HepG2 (cell line): ENCODE measurements around the gene IRAK1BP1. TPM values are rescaled to one million over a fixed set of nuclear protein-coding genes. Genes with fewer than 3 reads are reported as not detected.
A peak's percentile ranks its signal among the peaks of the same experiment; 100 is the strongest.

Experiments
- HNRNPH1 ChIP-seq: fragments of 200-400 bp; formaldehyde crosslinking; optimal IDR thresholded peaks from 2 replicates; pipeline ENCODE3; 2017; ENCODE audit warnings: mild to moderate bottlenecking, low read depth, low read length
- MATR3 ChIP-seq: sonication (generic); formaldehyde crosslinking; IDR thresholded peaks from 2 replicates; pipeline ENCODE4 v1.4.0; 2020; ENCODE audit warnings: missing genetic modification reagents
- MEIS2 ChIP-seq: sonication (generic); formaldehyde crosslinking; IDR thresholded peaks from 2 replicates; pipeline ENCODE4 v1.9.0; 2021; ENCODE audit warnings: mild to moderate bottlenecking, missing genetic modification reagents
- NFAT5 ChIP-seq: sonication (generic); formaldehyde crosslinking; IDR thresholded peaks from 2 replicates; pipeline ENCODE4 v1.4.0; 2020; ENCODE audit warnings: missing genetic modification reagents
- NFE2 ChIP-seq: sonication (generic); formaldehyde crosslinking; IDR thresholded peaks from 2 replicates; pipeline ENCODE4 v1.4.0; 2020; ENCODE audit warnings: missing genetic modification reagents
- PAWR ChIP-seq: sonication (generic); formaldehyde crosslinking; IDR thresholded peaks from 2 replicates; pipeline ENCODE4 v1.4.0; 2020; ENCODE audit warnings: missing genetic modification reagents, mild to moderate bottlenecking, borderline replicate concordance
- PRDM15 ChIP-seq: sonication (generic); formaldehyde crosslinking; IDR thresholded peaks from 2 replicates; pipeline ENCODE4 v1.4.0; 2020; ENCODE audit warnings: missing genetic modification reagents
- RCOR2 ChIP-seq: IDR thresholded peaks from 2 replicates; pipeline ENCODE4 v1.6.1; 2016; ENCODE audit warnings: missing biosample characterization, missing genetic modification reagents
- SMARCC2 ChIP-seq: fragments of 450-650 bp; IDR thresholded peaks from 2 replicates; pipeline ENCODE4 v1.6.1; 2017; ENCODE audit warnings: antibody characterized with exemption, mild to moderate bottlenecking
- TFAP4 ChIP-seq: sonication (generic); IDR thresholded peaks from 2 replicates; pipeline ENCODE4 v1.6.1; 2016; ENCODE audit warnings: low read depth, borderline replicate concordance
- TGIF2 ChIP-seq: IDR thresholded peaks from 2 replicates; pipeline ENCODE4 v1.6.1; 2016; ENCODE audit warnings: control low read depth, missing compliant biosample characterization
- ZFP41 ChIP-seq: sonication (generic); formaldehyde crosslinking; IDR thresholded peaks from 2 replicates; pipeline ENCODE4 v1.4.0; 2020; ENCODE audit warnings: mild to moderate bottlenecking, missing genetic modification reagents, borderline replicate concordance
- ZIK1 ChIP-seq: sonication (generic); formaldehyde crosslinking; IDR thresholded peaks from 2 replicates; pipeline ENCODE4 v1.5.0; 2020; ENCODE audit warnings: mild to moderate bottlenecking, low read depth, missing genetic modification reagents, borderline replicate concordance
- ZNF12 ChIP-seq: sonication (generic); formaldehyde crosslinking; IDR thresholded peaks from 2 replicates; pipeline ENCODE4 v1.5.0; 2020; ENCODE audit warnings: missing genetic modification reagents
- ZNF280B ChIP-seq: sonication (generic); formaldehyde crosslinking; IDR thresholded peaks from 2 replicates; pipeline ENCODE4 v1.5.0; 2020; ENCODE audit warnings: missing genetic modification reagents, mild to moderate bottlenecking, borderline replicate concordance
- ZNF572 ChIP-seq: sonication (generic); formaldehyde crosslinking; IDR thresholded peaks from 2 replicates; pipeline ENCODE4 v1.5.1; 2020; ENCODE audit warnings: mild to moderate bottlenecking, missing genetic modification reagents
- ZNF629 ChIP-seq: sonication (generic); formaldehyde crosslinking; conservative IDR thresholded peaks from 2 replicates; pipeline ENCODE4 v1.5.0; 2020; ENCODE audit warnings: missing genetic modification reagents
- polyA plus RNA-seq, 8 experiments: library from polyadenylated mRNA; depleted of rRNA in 3 of 8; stranded (reverse) in 7 of 8; unstranded in 1 of 8; fragments of >200 nt; fragmentation: Illumina TruSeq in 4 of 8; extraction: Trizol in 4 of 8; gene quantifications; 2 replicates each; pipeline versions ENCODE4 v1.2.1 to v1.2.3, GENCODE V29; 2011 to 2016; ENCODE audit warnings: low read depth in 4 of 8, missing spikeins in 1 of 8, mixed read lengths in 1 of 8; ENCODE audit not compliant: insufficient read depth in 1 of 8
- total RNA-seq, 5 experiments: library from RNA; depleted of rRNA; stranded (reverse); fragments of >200 nt; fragmentation: Illumina TruSeq; extraction: Trizol; gene quantifications; 2 replicates each; pipeline ENCODE4 v1.2.3, GENCODE V29; 2016; ENCODE audit warnings: low read depth in 1 of 5

Gene IRAK1BP1
- total and polyA plus RNA-seq, 2 of the 13 experiments (the other 11 are each of a cell fraction or from before 2014, with no cell fraction given), result 0.86 to 1.5 TPM

GRCh38 chr6:78867370-78868040 is at the start of gene IRAK1BP1 (continued):
- TF ChIP-seq ZNF280B (CRISPR knock-in tag) (no peak), MATR3 (no peak), TGIF2 (CRISPR knock-in tag) (no peak; the same call in 1 of the 2 replicates), ZFP41 (no peak), HNRNPH1 (no peak), SMARCC2 (no peak), NFE2 (CRISPR knock-in tag) (no peak), TFAP4 (peak; percentile 85), PAWR (no peak), ZNF12 (CRISPR knock-in tag) (no peak; the same call in 1 of the 2 replicates), RCOR2 (CRISPR knock-in tag) (0 out of 2 replicates have a peak, but pooled peaks have one; percentile 17), ZIK1 (CRISPR knock-in tag) (no peak), ZNF572 (peak; percentile 65; the same call in 1 of the 2 replicates), PRDM15 (CRISPR knock-in tag) (no peak), NFAT5 (CRISPR knock-in tag) (no peak), ZNF629 (CRISPR knock-in tag) (no peak), MEIS2 (CRISPR knock-in tag) (0 out of 2 replicates have a peak, but pooled peaks have one; percentile 37)
